OCI-LY7 (cell line): ENCODE data around the gene EDEM1.

Source experiments
- CTCF ChIP-seq: fragments of 200-600 bp; sonication (generic); conservative IDR thresholded peaks from 2 replicates; pipeline ENCODE4 v1.5.1; 2014; ENCODE audit warnings: mild to moderate bottlenecking, antibody characterized with exemption, low read length, moderate library complexity, mixed read lengths
- EZH2phosphoT487 ChIP-seq: fragments of 200-600 bp; sonication (generic); IDR thresholded peaks from 2 replicates; pipeline ENCODE4 v1.6.1; 2018; ENCODE audit warnings: low read depth, borderline replicate concordance, mild to moderate bottlenecking, mixed run types, antibody characterized with exemption, low read length, moderate library complexity, mixed read lengths

- no peak for TF ChIP-seq CTCF
- no peak for TF ChIP-seq EZH2phosphoT487
Measured at GRCh38 chr3:5145120-5145519, 42.4 kb upstream of the EDEM1 start.
